Body of pancreas (tissue), 4 donors: ENCODE measurements around the gene ADGRF1. TPM values are rescaled to one million over a fixed set of nuclear protein-coding genes. Genes with fewer than 3 reads are reported as not detected.
"Not testable (repeated sequence)": the region's sequence is repeated elsewhere in the genome, so short reads cannot be mapped to it uniquely, and the experiment has no call there.

Source experiments
- ATAC-seq: fragments of 150-250 bp; one replicate; pipeline ENCODE4 v1.9.1; 2016
- DNase-seq, 4 donors: peaks; one replicate each; pipeline ENCODE4 v3.0.0-alpha.2; 2019
- H3K27ac ChIP-seq, 4 donors: fragments of 200-600 bp; sonication (generic); 1 replicate in 3 of 4; 2 replicates in 1 of 4; pipeline versions ENCODE4 v1.5.1 to v1.6.1; 2016 to 2019; ENCODE audit warnings: mild to moderate bottlenecking in 1 of 4, mixed read lengths in 1 of 4, moderate library complexity in 1 of 4
- H3K27me3 ChIP-seq, 2 donors: fragments of 200-600 bp; sonication (generic); one replicate each; pipeline ENCODE4 v1.6.0; 2016; ENCODE audit warnings: mild to moderate bottlenecking in 1 of 2
- H3K36me3 ChIP-seq, 2 donors: fragments of 200-600 bp; sonication (generic); replicated peaks in 1 of 2; 2 replicates each; pipeline ENCODE4 v1.5.1; 2016; ENCODE audit warnings: low read depth in 2 of 2; ENCODE audit not compliant: insufficient read depth in 1 of 2
- H3K4me1 ChIP-seq: fragments of 200-600 bp; sonication (generic); one replicate; pipeline ENCODE4 v1.6.0; 2016
- H3K4me3 ChIP-seq, 2 donors: fragments of 200-600 bp; sonication (generic); 1 replicate in 1 of 2; 2 replicates in 1 of 2; pipeline ENCODE4 v1.5.1; 2016 to 2019
- H3K9me3 ChIP-seq, 3 donors: fragments of 200-600 bp; sonication (generic); 1 replicate in 2 of 3; 2 replicates in 1 of 3; pipeline ENCODE4 v1.5.1; 2016
- CTCF ChIP-seq, 7 experiments: fragments of 450-650 bp in 4 of 7; fragments of 200-600 bp in 3 of 7; sonication (generic) in 3 of 7; IDR thresholded peaks; one replicate each; pipeline ENCODE4 v1.5.1; 2016 to 2019; ENCODE audit warnings: antibody characterized with exemption in 7 of 7
- POLR2A ChIP-seq, 3 donors: fragments of 450-650 bp; IDR thresholded peaks; one replicate each; pipeline ENCODE4 v1.6.1; 2016; ENCODE audit warnings: antibody characterized with exemption in 3 of 3, mild to moderate bottlenecking in 2 of 3
- WGBS, 2 donors: methylation state at CpG; one replicate each; pipeline ENCODE4 v1.1.5; 2017; 5-methylcytosine and 5-hydroxymethylcytosine counted together
- intact Hi-C: fragments of 100-400 bp; cut with DNase I; formaldehyde crosslinking; loops from one replicate; pipeline ENCODE4 v1.15.1; 2023
- total RNA-seq, 2 donors: library from RNA; depleted of rRNA; stranded (reverse); fragments of >200 nt; gene quantifications; one replicate each; pipeline ENCODE4 v1.1.0, GENCODE V29; 2016

The ADGRF1 gene
- total RNA-seq, 2 donors from 2014 or later = 0.52 TPM; not detected in 1

- Histone ChIP-seq H3K4me1 (no peaks in the 10 kb centered on the region), H3K27ac (no peak overlapping the region), H3K4me3 (no peak overlapping the region), H3K27me3 (no peaks in the 10 kb centered on the region), H3K9me3 (no peaks in the 10 kb centered on the region), H3K36me3 (no peaks in the 10 kb centered on the region)
- intact Hi-C loops = loop anchor here (10.0 kb wide), 1 partner anchor 132 kb away; no protein-coding TSS in a partner anchor
- ATAC-seq = no peak
- DNase-seq = no peak
- WGBS, 2 donors = 11 to 20% methylated on average over 1 of the region's 1 CpG
- TF ChIP-seq CTCF (IDR thresholded peaks at IDR 0.05) (no peak), POLR2A (IDR thresholded peaks at IDR 0.05) (no peak)
Observed at GRCh38 chr6:46996860-46997641, 45.1 kb downstream of the ADGRF1 start.

- H3K9me3 ChIP-seq = no peaks in the 10 kb centered on the region
- intact Hi-C loops = loop anchor here (10.0 kb wide), 1 partner anchor 130 kb away; no protein-coding TSS in a partner anchor
Observed at GRCh38 chr6:46994933-46995332, 47.2 kb downstream of the ADGRF1 start.

GRCh38 chr6:46993846-46994245, 48.3 kb downstream of the ADGRF1 start:
- Histone ChIP-seq H3K27ac (no peak overlapping the region), H3K36me3 (no peaks in the 10 kb centered on the region), H3K27me3 (no peaks in the 10 kb centered on the region), H3K9me3 (no peaks in the 10 kb centered on the region), H3K4me3 (no peak overlapping the region), H3K4me1 (peaks cover 22% of the 10 kb centered on the region)
- DNase-seq = no peak
- ATAC-seq = no peak
- 79 to 82% methylated on average over 3 of the region's 3 CpGs for WGBS, 2 donors
- intact Hi-C loops = loop anchor here (10.0 kb wide), 1 partner anchor 129 kb away; no protein-coding TSS in a partner anchor
- no peak for TF ChIP-seq POLR2A (IDR thresholded peaks at IDR 0.05)
- TF ChIP-seq CTCF (IDR thresholded peaks at IDR 0.05) = no peak

More at GRCh38 chr6:46994933-46995332, 47.2 kb downstream of the ADGRF1 start:
- Histone ChIP-seq H3K27me3 (no peaks in the 10 kb centered on the region), H3K4me1 (peaks cover 13% of the 10 kb centered on the region), H3K27ac (no peak overlapping the region), H3K4me3 (no peak overlapping the region), H3K36me3 (no peaks in the 10 kb centered on the region)
- DNase-seq (no peak), ATAC-seq (no peak)
- 54 to 81% methylated on average over 1 of the region's 1 CpG for WGBS, 2 donors
- TF ChIP-seq POLR2A (IDR thresholded peaks at IDR 0.05) (no peak), CTCF (IDR thresholded peaks at IDR 0.05) (no peak)

GRCh38 chr6:46992391-46992790, 49.7 kb downstream of the ADGRF1 start:
- H3K9me3 ChIP-seq, H3K27ac ChIP-seq, H3K4me3 ChIP-seq, ATAC-seq, H3K36me3 ChIP-seq, DNase-seq, H3K27me3 ChIP-seq: not testable (repeated sequence)
- H3K4me1 ChIP-seq = peaks cover 28% of the 10 kb centered on the region
- intact Hi-C loops = loop anchor here (10.0 kb wide), 1 partner anchor 128 kb away; no protein-coding TSS in a partner anchor
- WGBS, 2 donors = 85 to 93% methylated on average over 2 of the region's 2 CpGs

GRCh38 chr6:46990818-46991510, 51.2 kb downstream of the ADGRF1 start:
- DNase-seq = peak in 3 of 4 donors; percentile 27 to 50 (median 27)
- H3K4me3 ChIP-seq, H3K36me3 ChIP-seq, H3K9me3 ChIP-seq, H3K27me3 ChIP-seq: not testable (repeated sequence)
- TF ChIP-seq CTCF (IDR thresholded peaks at IDR 0.05) = peak; percentile 24 to 86 (median 78)
- intact Hi-C loops = loop anchor here (10.0 kb wide), 1 partner anchor 126 kb away; no protein-coding TSS in a partner anchor
- H3K4me1 ChIP-seq = peaks cover 28% of the 10 kb centered on the region
- peak; percentile 86 for ATAC-seq
- 28 to 37% methylated on average over 6 of the region's 6 CpGs for WGBS, 2 donors
- H3K27ac ChIP-seq = peak overlapping the region in 1 of 4 donors; percentile 49
